SK-N-SH treated with all-trans-retinoic acid at 6 μM for 48 hours (cell line): Measurements from ENCODE around the gene CRISPLD2.

Experiments
- ATAC-seq: fragments of 200-7000 bp; cut with Tn5 transposase; 3 replicates; pipeline ENCODE4 v1.9.1; 2020; ENCODE audit warnings: mild to moderate bottlenecking, moderate library complexity
- ARNTL ChIP-seq: fragments of 450-650 bp; formaldehyde crosslinking; IDR thresholded peaks from 2 replicates; pipeline ENCODE4 v1.5.0; 2020; ENCODE audit warnings: low read depth, mild to moderate bottlenecking, moderate library complexity, borderline replicate concordance
- CSDC2 ChIP-seq: fragments of 250-450 bp; sonication (Bioruptor Pico); IDR thresholded peaks from 2 replicates; pipeline ENCODE4 v1.5.0; 2020; ENCODE audit warnings: mild to moderate bottlenecking, moderate library complexity
- CSRNP3 ChIP-seq: fragments of 250-450 bp; sonication (Bioruptor Pico); IDR thresholded peaks from 2 replicates; pipeline ENCODE4 v1.5.1; 2021; ENCODE audit warnings: mild to moderate bottlenecking, moderate library complexity
- ESRRG ChIP-seq: fragments of 250-450 bp; sonication (Bioruptor Pico); IDR thresholded peaks from 2 replicates; pipeline ENCODE4 v1.6.1; 2021; ENCODE audit warnings: mild to moderate bottlenecking
- OSR1 ChIP-seq: fragments of 250-450 bp; sonication (Bioruptor Pico); IDR thresholded peaks from 2 replicates; pipeline ENCODE4 v1.8.0; 2022; ENCODE audit warnings: moderate library complexity, mild to moderate bottlenecking, inconsistent platforms
- PATZ1 ChIP-seq: fragments of 250-450 bp; sonication (Bioruptor Pico); IDR thresholded peaks from 2 replicates; pipeline ENCODE4 v1.8.0; 2020; ENCODE audit warnings: mild to moderate bottlenecking, moderate library complexity, borderline replicate concordance
- POU6F1 ChIP-seq: fragments of 250-450 bp; sonication (Bioruptor Pico); IDR thresholded peaks from 2 replicates; pipeline ENCODE4 v1.8.0; 2021; ENCODE audit warnings: low read depth, mild to moderate bottlenecking, moderate library complexity, borderline replicate concordance
- PPARA ChIP-seq: fragments of 250-450 bp; sonication (Bioruptor Pico); IDR thresholded peaks from 2 replicates; pipeline ENCODE4 v1.5.0; 2020; ENCODE audit warnings: mild to moderate bottlenecking, borderline replicate concordance
- SNAI2 ChIP-seq: fragments of 250-450 bp; sonication (Bioruptor Pico); IDR thresholded peaks from 2 replicates; pipeline ENCODE4 v1.5.0; 2020; ENCODE audit warnings: mild to moderate bottlenecking, moderate library complexity
- TCF4 ChIP-seq: fragments of 250-450 bp; sonication (Bioruptor Pico); IDR thresholded peaks from 2 replicates; pipeline ENCODE4 v1.8.0; 2021; ENCODE audit warnings: mild to moderate bottlenecking, moderate library complexity, borderline replicate concordance
- TOX ChIP-seq: fragments of 250-450 bp; sonication (Bioruptor Pico); IDR thresholded peaks from 2 replicates; pipeline ENCODE4 v1.8.0; 2021; ENCODE audit warnings: mild to moderate bottlenecking, moderate library complexity, borderline replicate concordance
- TSHZ2 ChIP-seq: fragments of 250-450 bp; sonication (Bioruptor Pico); IDR thresholded peaks from 2 replicates; pipeline ENCODE4 v1.5.0; 2020; ENCODE audit warnings: mild to moderate bottlenecking, moderate library complexity
- ZC3H10 ChIP-seq: fragments of 250-450 bp; sonication (Bioruptor Pico); IDR thresholded peaks from 2 replicates; pipeline ENCODE4 v1.5.1; 2021; ENCODE audit warnings: mild to moderate bottlenecking, moderate library complexity
- ZFP3 ChIP-seq: fragments of 250-450 bp; sonication (Bioruptor Pico); IDR thresholded peaks from 2 replicates; pipeline ENCODE4 v1.5.0; 2020; ENCODE audit warnings: mild to moderate bottlenecking, moderate library complexity
- ZFP30 ChIP-seq: fragments of 450-650 bp; formaldehyde crosslinking; IDR thresholded peaks from 2 replicates; pipeline ENCODE4 v1.5.0; 2022; ENCODE audit warnings: mild to moderate bottlenecking, moderate library complexity
- ZNF565 ChIP-seq: fragments of 450-650 bp; formaldehyde crosslinking; conservative IDR thresholded peaks from 2 replicates; pipeline ENCODE4 v1.5.0; 2020; ENCODE audit warnings: low read depth, mild to moderate bottlenecking, moderate library complexity
- ZNF70 ChIP-seq: fragments of 450-650 bp; formaldehyde crosslinking; IDR thresholded peaks from 2 replicates; pipeline ENCODE4 v1.5.0; 2020; ENCODE audit warnings: mild to moderate bottlenecking, moderate library complexity
- ZNF8 ChIP-seq: fragments of 450-650 bp; formaldehyde crosslinking; IDR thresholded peaks from 2 replicates; pipeline ENCODE4 v1.5.0; 2020; ENCODE audit warnings: mild to moderate bottlenecking, moderate library complexity

The CRISPLD2 gene

GRCh38 chr16:84927621-84928591 lies 108.1 kb downstream of the CRISPLD2 start (continued):
- TF ChIP-seq TSHZ2 (CRISPR knock-in tag), result no peak
- TF ChIP-seq ZFP30 (CRISPR knock-in tag), result no peak
- TF ChIP-seq, all 23 proteins: peak for 0

GRCh38 chr16:84928679-84929420 lies 109.1 kb downstream of the CRISPLD2 start:
- TF ChIP-seq TCF4 (CRISPR knock-in tag), result no peak
- no peak for ATAC-seq

GRCh38 chr16:84929421-84930297 lies 109.9 kb downstream of the CRISPLD2 start:
- ATAC-seq, result no peak
- TF ChIP-seq PPARA (CRISPR knock-in tag) (no peak), PATZ1 (CRISPR knock-in tag) (no peak), ARNTL (CRISPR knock-in tag) (no peak), ZNF565 (CRISPR knock-in tag) (no peak), ESRRG (CRISPR knock-in tag) (no peak), CSRNP3 (no peak), ZNF70 (CRISPR knock-in tag) (no peak), SNAI2 (CRISPR knock-in tag) (no peak), POU6F1 (CRISPR knock-in tag) (no peak), ZNF8 (CRISPR knock-in tag) (no peak), OSR1 (no peak), ZFP3 (CRISPR knock-in tag) (no peak), TOX (CRISPR knock-in tag) (no peak), ZC3H10 (CRISPR knock-in tag) (no peak), CSDC2 (CRISPR knock-in tag) (no peak)
